ENCODE measurements around the gene RREB1. TPM values are rescaled to one million over a fixed set of nuclear protein-coding genes. Genes with fewer than 3 reads are reported as not detected.
A peak's percentile ranks its signal among the peaks of the same experiment; 100 is the strongest.

RREB1 gene
- total RNA-seq, 1 donor from 2014 or later = 57.6 TPM

DNA sequence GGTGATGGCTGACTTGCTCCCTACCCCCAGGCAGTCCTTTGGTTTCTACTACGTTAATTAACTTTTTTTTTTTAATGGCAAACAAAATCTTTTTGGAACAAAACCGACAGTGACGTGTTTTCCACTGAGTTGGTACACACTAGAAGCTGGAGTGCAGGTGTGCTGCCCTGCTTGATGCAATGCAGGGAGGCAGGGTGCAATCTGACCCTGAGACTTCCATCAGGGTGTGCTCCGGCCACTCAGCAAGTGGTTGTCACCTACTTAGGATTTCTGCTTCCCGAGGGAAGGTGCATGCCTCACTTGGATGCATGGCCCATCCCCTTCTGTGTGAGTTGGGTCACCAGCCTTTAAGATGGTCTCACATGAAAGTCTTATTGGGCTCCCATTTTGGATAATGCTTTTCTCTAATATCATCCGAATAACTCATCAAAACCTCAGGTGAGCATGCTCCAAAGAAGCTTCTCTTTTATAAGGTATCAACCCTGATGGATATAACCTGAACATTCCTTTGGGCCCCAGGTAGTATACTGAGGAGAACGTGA, 14.0 kb downstream of the RREB1 start:
- Mint-ChIP-seq H3K36me3 (ENCODE audit: low read depth, unreplicated experiment) (peaks cover 10% of the 10 kb centered on the region), H3K4me1 (ENCODE audit: unreplicated experiment) (peaks cover 18% of the 10 kb centered on the region), H3K4me3 (ENCODE audit: unreplicated experiment) (no peak overlapping the region), H3K9me3 (ENCODE audit: unreplicated experiment) (no peaks in the 10 kb centered on the region), H3K27ac (ENCODE audit: unreplicated experiment) (no peak overlapping the region), H3K27me3 (ENCODE audit: unreplicated experiment) (peaks cover 2% of the 10 kb centered on the region)
- DNase-seq (ENCODE audit: low spot score) = no peak
- TF ChIP-seq, protein P1, sequence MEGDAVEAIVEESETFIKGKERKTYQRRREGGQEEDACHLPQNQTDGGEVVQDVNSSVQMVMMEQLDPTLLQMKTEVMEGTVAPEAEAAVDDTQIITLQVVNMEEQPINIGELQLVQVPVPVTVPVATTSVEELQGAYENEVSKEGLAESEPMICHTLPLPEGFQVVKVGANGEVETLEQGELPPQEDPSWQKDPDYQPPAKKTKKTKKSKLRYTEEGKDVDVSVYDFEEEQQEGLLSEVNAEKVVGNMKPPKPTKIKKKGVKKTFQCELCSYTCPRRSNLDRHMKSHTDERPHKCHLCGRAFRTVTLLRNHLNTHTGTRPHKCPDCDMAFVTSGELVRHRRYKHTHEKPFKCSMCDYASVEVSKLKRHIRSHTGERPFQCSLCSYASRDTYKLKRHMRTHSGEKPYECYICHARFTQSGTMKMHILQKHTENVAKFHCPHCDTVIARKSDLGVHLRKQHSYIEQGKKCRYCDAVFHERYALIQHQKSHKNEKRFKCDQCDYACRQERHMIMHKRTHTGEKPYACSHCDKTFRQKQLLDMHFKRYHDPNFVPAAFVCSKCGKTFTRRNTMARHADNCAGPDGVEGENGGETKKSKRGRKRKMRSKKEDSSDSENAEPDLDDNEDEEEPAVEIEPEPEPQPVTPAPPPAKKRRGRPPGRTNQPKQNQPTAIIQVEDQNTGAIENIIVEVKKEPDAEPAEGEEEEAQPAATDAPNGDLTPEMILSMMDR (IDR thresholded peaks at IDR 0.05; ENCODE audit: unreplicated experiment) = no peak

DNA sequence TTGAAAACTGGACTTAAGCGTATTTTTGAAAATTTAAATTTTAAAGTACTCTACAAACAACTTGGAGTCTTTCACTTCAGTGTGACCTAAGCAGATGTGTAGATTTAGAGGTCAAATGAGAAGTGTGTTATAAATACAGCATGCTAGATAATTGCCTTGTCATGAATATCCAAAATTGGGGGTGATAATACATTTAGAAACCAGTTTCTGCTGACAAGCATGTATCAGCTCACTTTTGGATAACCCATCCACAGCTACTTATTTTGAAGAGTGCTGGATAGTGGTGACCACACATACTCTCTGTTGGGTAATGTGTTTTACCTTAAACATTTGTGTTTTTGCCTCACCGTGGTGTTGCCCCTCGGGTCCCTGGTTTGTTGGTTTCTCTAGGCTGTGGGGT, 14.9 kb downstream of the RREB1 start:
- no peaks in the 10 kb centered on the region for H3K9me3 Mint-ChIP-seq (ENCODE audit: unreplicated experiment)
- TF ChIP-seq, protein P1 (IDR thresholded peaks at IDR 0.05; ENCODE audit: unreplicated experiment) = no peak

DNA sequence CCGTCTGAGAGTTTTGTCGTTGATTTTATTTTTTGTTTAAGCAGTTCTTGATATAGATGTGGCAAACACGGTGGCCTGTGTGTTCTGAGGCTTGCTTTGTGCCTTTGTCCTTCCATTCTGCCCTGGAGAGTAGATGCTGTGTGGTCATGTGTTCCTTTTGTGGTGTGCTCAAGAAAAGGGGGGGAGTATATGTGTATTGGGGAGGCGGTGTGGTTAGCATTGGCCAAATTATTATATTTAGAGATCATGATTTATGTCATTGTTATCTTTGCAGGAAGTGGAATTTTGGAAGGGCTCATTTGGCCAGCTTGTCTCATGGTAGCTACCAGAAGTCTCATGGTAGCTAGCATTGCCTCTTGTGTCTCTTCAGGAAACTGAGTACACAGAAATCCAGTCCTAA, 16.4 kb downstream of the RREB1 start:
- no peak for DNase-seq (ENCODE audit: low spot score)
- Mint-ChIP-seq H3K4me1 (ENCODE audit: unreplicated experiment) (peaks cover 22% of the 10 kb centered on the region), H3K4me3 (ENCODE audit: unreplicated experiment) (no peak overlapping the region), H3K27ac (ENCODE audit: unreplicated experiment) (no peak overlapping the region), H3K36me3 (ENCODE audit: low read depth, unreplicated experiment) (peaks cover 13% of the 10 kb centered on the region), H3K27me3 (ENCODE audit: unreplicated experiment) (peaks cover 10% of the 10 kb centered on the region), H3K9me3 (ENCODE audit: unreplicated experiment) (no peaks in the 10 kb centered on the region)
- TF ChIP-seq, protein P1 (IDR thresholded peaks at IDR 0.05; ENCODE audit: unreplicated experiment) = no peak

More for the DNA sequence above, 14.9 kb downstream of the RREB1 start:
- H3K4me1 Mint-ChIP-seq (ENCODE audit: unreplicated experiment) = peaks cover 15% of the 10 kb centered on the region
- no peak for DNase-seq (ENCODE audit: low spot score)
- H3K27ac Mint-ChIP-seq (ENCODE audit: unreplicated experiment) = no peak overlapping the region
- peaks cover 10% of the 10 kb centered on the region for H3K36me3 Mint-ChIP-seq (ENCODE audit: low read depth, unreplicated experiment)
- H3K4me3 Mint-ChIP-seq (ENCODE audit: unreplicated experiment) = no peak overlapping the region
- H3K27me3 Mint-ChIP-seq (ENCODE audit: unreplicated experiment) = peaks cover 5% of the 10 kb centered on the region

DNA sequence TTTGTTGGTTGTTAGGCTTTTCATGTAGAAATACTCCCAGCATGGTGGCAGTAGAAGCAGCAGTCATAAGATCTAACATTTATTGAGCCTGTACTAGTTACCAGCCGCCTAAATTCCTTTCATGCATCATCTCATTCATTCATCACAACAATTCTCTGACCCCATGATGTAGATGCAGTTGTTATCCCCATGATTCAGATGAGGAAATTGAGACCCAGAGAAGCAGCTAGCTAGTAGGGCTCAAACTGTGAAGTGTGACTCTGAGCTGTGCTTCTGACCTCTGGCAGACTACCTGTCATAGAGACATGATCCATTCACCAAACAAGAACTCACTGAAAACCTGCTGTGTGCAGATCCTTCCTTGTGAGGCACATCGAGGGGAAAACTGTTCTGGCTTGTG, 16.9 kb downstream of the RREB1 start:
- no peak for DNase-seq (ENCODE audit: low spot score)
- Mint-ChIP-seq H3K4me1 (ENCODE audit: unreplicated experiment) (peaks cover 19% of the 10 kb centered on the region), H3K36me3 (ENCODE audit: low read depth, unreplicated experiment) (peaks cover 13% of the 10 kb centered on the region), H3K27me3 (ENCODE audit: unreplicated experiment) (peaks cover 11% of the 10 kb centered on the region), H3K27ac (ENCODE audit: unreplicated experiment) (no peak overlapping the region), H3K9me3 (ENCODE audit: unreplicated experiment) (no peaks in the 10 kb centered on the region), H3K4me3 (ENCODE audit: unreplicated experiment) (no peak overlapping the region)
- TF ChIP-seq, protein P1 (IDR thresholded peaks at IDR 0.05; ENCODE audit: unreplicated experiment) = no peak

DNA sequence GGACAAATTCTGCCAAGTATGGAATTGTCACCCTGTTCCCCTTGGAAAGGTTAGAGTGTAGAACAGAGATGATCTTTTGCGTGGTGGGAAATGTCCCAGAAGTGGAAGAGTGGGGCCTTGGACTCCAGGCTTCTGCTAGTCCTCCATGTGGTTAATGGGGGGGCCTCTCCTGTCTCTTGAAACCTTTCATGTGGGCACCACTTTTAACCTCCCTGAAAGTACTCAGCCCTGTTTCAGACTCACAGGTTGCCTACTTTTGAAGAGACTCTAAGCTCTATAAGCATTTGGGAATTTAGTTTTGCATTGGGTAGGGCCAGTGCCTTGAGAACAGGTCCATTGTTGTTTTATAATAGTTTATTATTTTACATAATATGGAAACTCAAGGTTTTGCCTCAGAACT, 17.5 kb downstream of the RREB1 start:
- Mint-ChIP-seq H3K27me3 (ENCODE audit: unreplicated experiment) (peaks cover 13% of the 10 kb centered on the region), H3K27ac (ENCODE audit: unreplicated experiment) (peak overlapping the region; percentile 39), H3K36me3 (ENCODE audit: low read depth, unreplicated experiment) (peaks cover 13% of the 10 kb centered on the region), H3K9me3 (ENCODE audit: unreplicated experiment) (no peaks in the 10 kb centered on the region), H3K4me3 (ENCODE audit: unreplicated experiment) (no peak overlapping the region), H3K4me1 (ENCODE audit: unreplicated experiment) (peaks cover 17% of the 10 kb centered on the region)
- DNase-seq (ENCODE audit: low spot score) = no peak
- TF ChIP-seq, protein P1 (IDR thresholded peaks at IDR 0.05; ENCODE audit: unreplicated experiment) = no peak

All from endothelial cell (in vitro differentiated cells).